ENCODE measurements around the gene ITGA5. TPM values are rescaled to one million over a fixed set of nuclear protein-coding genes. Genes with fewer than 3 reads are reported as not detected.

Gene ITGA5
- total RNA-seq, 1 experiment from 2014 or later, result 49.7 TPM

DNA sequence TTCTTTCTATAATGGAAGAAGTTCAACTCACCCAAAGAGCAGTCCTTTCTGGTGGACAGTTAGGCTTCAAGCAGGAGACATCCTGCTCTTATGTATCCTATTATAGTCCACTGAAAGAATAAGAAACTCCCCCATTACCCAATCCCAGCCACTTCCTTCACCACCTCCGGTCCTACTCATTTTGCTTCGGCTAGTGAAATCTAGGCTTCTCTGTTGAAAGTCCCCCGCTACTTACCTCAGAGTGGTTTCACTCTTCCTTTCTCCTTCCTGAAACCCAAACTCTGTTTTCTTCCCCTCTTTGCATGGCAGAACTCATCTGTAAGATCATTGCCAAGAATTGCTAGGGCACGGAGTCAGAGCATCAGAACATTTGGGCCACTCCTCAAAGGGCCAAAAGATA, 54.7 kb downstream of the ITGA5 start, which contains the start of gene GPR84:
Gene GPR84, minus strand, starts transcription at position 74 of the 400 bp plus-strand sequence. CDS start 635 bp downstream, outside the sequence.
- ChIA-PET RAD21 (ENCODE audit: low non-redundant PET in 1 of 2, low total read pairs in 2 of 2, uncharacterized antibody in 2 of 2, unreplicated experiment in 2 of 2) (no interaction called here), CTCF (no interaction called here), POLR2A (no interaction called here)
- DNase-seq (ENCODE audit: low read depth, low spot score), result no peak
- Histone ChIP-seq H4K20me1 (ENCODE audit: insufficient read depth) (no peaks in the 10 kb centered on the region), H2AFZ (ENCODE audit: low read depth, low read length, poor library complexity, severe bottlenecking) (no peak within 1 kb of the TSS), H3K4me2 (ENCODE audit: low read length) (no peak within 1 kb of the TSS), H3K9me2 (ENCODE audit: insufficient read depth) (no peaks in the 10 kb centered on the region), H3K9me3 (ENCODE audit: control insufficient read depth in 1 of 2, insufficient read depth in 1 of 2, low read depth in 1 of 2, low read length in 2 of 2) (no peaks in the 10 kb centered on the region), H3K79me2 (ENCODE audit: insufficient read depth, low read length) (no peaks in the 10 kb centered on the region), H3K9ac (ENCODE audit: low read length) (no peak within 1 kb of the TSS), H3K27me3 (ENCODE audit: insufficient read depth, low read length) (no peaks in the 10 kb centered on the region), H3K36me3 (ENCODE audit: control insufficient read depth in 1 of 2, insufficient read depth in 2 of 2, low read length in 2 of 2) (no peaks in the 10 kb centered on the region), H3K4me3 (replicated peaks in 1 of 2; ENCODE audit: low read depth in 1 of 2, low read length in 2 of 2) (no peak within 1 kb of the TSS), H3K27ac (ENCODE audit: low read depth, low read length) (no peak within 1 kb of the TSS), H3K4me1 (ENCODE audit: control insufficient read depth in 1 of 2, insufficient read depth in 2 of 2, low read length in 2 of 2) (peaks cover 13 to 30% of the 10 kb centered on the region in 2 experiments; a peak in 3 of 4 replicates)
- intact Hi-C loops (cut with micrococcal nuclease), result loop anchor here (5.0 kb wide), 1 partner anchor 37 kb away; the partner anchor contains the start of gene COPZ1
- no TSS peak for BruUV-seq (replicated peaks)
- TF ChIP-seq YY1 (IDR thresholded peaks at IDR 0.05; ENCODE audit: extremely low read depth, insufficient replicate concordance, low read depth, low read length) (no peak), ZFX (IDR thresholded peaks at IDR 0.05) (no peak), SIN3A (IDR thresholded peaks at IDR 0.05; ENCODE audit: low read depth) (no peak), TCF7L2 (IDR thresholded peaks at IDR 0.05; ENCODE audit: borderline replicate concordance, extremely low read depth, insufficient read depth, insufficient read length) (no peak), SRF (IDR thresholded peaks at IDR 0.05; ENCODE audit: low read depth) (no peak), JUND (IDR thresholded peaks at IDR 0.05) (no peak)
- no peak for ATAC-seq

DNA sequence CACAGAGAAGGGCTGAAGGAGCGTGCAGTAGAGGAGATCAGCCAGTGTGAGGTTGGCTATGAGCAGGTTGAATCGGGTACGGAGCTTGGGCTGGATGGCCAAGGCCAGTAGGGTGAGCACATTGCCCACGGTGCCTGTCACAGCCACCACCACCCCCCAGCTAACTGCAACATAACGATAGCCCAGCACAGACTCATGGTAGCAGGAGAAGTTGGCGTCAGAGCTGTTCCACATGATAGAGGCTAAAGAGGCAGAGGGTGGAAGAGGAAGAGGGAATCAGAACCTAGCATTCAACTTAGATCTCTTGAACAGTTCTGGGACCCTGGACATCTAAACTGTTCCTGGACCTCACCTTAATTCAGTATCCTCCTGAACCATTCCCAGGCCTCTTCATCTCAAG, 55.4 kb downstream of the ITGA5 start:
- H3K36me3 ChIP-seq (ENCODE audit: control insufficient read depth in 1 of 2, insufficient read depth in 2 of 2, low read length in 2 of 2), result no peaks in the 10 kb centered on the region
- H3K9me2 ChIP-seq (ENCODE audit: insufficient read depth), result no peaks in the 10 kb centered on the region
- ChIA-PET POLR2A (interaction anchor here (1.0 kb wide), 1 partner anchor 84 kb away, joined by 3 read pairs; the partner anchor contains the start of genes CBX5 and HNRNPA1), RAD21 (ENCODE audit: low non-redundant PET in 1 of 2, low total read pairs in 2 of 2, uncharacterized antibody in 2 of 2, unreplicated experiment in 2 of 2) (no interaction called here), CTCF (interaction anchor here (0.9 to 2.0 kb wide), 3 partner anchors 16 to 143 kb away, joined by 3 to 6 read pairs (median 5); no protein-coding TSS in a partner anchor)
- no peaks in the 10 kb centered on the region for H3K9me3 ChIP-seq (ENCODE audit: control insufficient read depth in 1 of 2, insufficient read depth in 1 of 2, low read depth in 1 of 2, low read length in 2 of 2)
- H3K27me3 ChIP-seq (ENCODE audit: insufficient read depth, low read length), result no peaks in the 10 kb centered on the region
- TF ChIP-seq ELF1 (IDR thresholded peaks at IDR 0.05; ENCODE audit: borderline replicate concordance, low read depth) (no peak), SP1 (IDR thresholded peaks at IDR 0.05; ENCODE audit: low read depth) (no peak), ZNF274 (IDR thresholded peaks at IDR 0.05; ENCODE audit: low read depth, low read length) (no peak), SIN3A (IDR thresholded peaks at IDR 0.05; ENCODE audit: low read depth) (no peak), FOSL1 (IDR thresholded peaks at IDR 0.05; ENCODE audit: low read depth) (no peak), EGR1 (IDR thresholded peaks at IDR 0.05; ENCODE audit: low read depth) (no peak), ZFX (IDR thresholded peaks at IDR 0.05) (no peak), TCF7L2 (IDR thresholded peaks at IDR 0.05; ENCODE audit: borderline replicate concordance, extremely low read depth, insufficient read depth, insufficient read length) (no peak), EZH2phosphoT487 (IDR thresholded peaks at IDR 0.05; ENCODE audit: borderline replicate concordance) (no peak), RAD21 (IDR thresholded peaks at IDR 0.05; ENCODE audit: low read depth) (no peak), CEBPB (IDR thresholded peaks at IDR 0.05; ENCODE audit: low read depth) (no peak)
- H3K27ac ChIP-seq (ENCODE audit: low read depth, low read length), result no peak overlapping the region
- intact Hi-C loops (cut with micrococcal nuclease), result loop anchor here (5.0 kb wide), 1 partner anchor 36 kb away; the partner anchor contains the start of gene COPZ1
- no peak overlapping the region for H3K9ac ChIP-seq (ENCODE audit: low read length)
- peaks cover 14 to 27% of the 10 kb centered on the region in 2 experiments; a peak in 3 of 4 replicates for H3K4me1 ChIP-seq (ENCODE audit: control insufficient read depth in 1 of 2, insufficient read depth in 2 of 2, low read length in 2 of 2)
- ATAC-seq, result no peak
- no peak overlapping the region for H3K4me3 ChIP-seq (replicated peaks in 1 of 2; ENCODE audit: low read depth in 1 of 2, low read length in 2 of 2)
- no peak overlapping the region for H3K4me2 ChIP-seq (ENCODE audit: low read length)
- no TSS peak for BruUV-seq (replicated peaks)
- no peak for DNase-seq (ENCODE audit: low read depth, low spot score)
- no peaks in the 10 kb centered on the region for H3K79me2 ChIP-seq (ENCODE audit: insufficient read depth, low read length)
- H2AFZ ChIP-seq (ENCODE audit: low read depth, low read length, poor library complexity, severe bottlenecking), result no peak overlapping the region
- no peaks in the 10 kb centered on the region for H4K20me1 ChIP-seq (ENCODE audit: insufficient read depth)
